GM18499 (cell line): ENCODE results near the gene ALDOC.

Experiments
- ATAC-seq: cut with Tn5 transposase; IDR thresholded peaks from one replicate; pipeline ENCODE4 v1.9.1; 2021; ENCODE audit warnings: moderate number of reproducible peaks; ENCODE audit not compliant: insufficient read depth, unreplicated experiment

Gene ALDOC

GRCh38 chr17:28534740-28535375, 41.8 kb downstream of the ALDOC start:
- no peak for ATAC-seq

GRCh38 chr17:28533091-28533807, 43.4 kb downstream of the ALDOC start:
- no peak for ATAC-seq

- ATAC-seq, result no peak
Measured at GRCh38 chr17:28532050-28532960, 44.4 kb downstream of the ALDOC start.

GRCh38 chr17:28530926-28531325, 45.8 kb downstream of the ALDOC start:
- no peak for ATAC-seq

DNA sequence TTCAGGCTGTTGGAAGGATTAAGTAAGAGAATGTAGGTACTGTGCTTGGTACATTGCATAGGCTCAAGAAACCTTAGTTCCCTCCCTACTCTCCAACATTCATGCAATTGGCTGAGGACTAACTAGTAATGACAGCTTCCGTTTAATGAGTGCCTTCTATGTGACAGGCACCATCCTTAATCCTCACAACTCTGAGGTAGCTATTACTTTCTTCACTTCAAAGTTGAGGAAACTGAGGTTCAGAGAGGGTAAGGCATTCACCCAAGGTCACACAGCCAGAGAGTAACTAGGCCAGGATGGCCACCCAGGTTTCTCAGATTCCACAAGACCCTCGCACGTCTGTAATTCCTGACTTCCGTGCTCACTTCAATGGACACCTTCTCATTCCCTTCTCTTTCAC, 46.4 kb downstream of the ALDOC start:
- ATAC-seq, result no peak

DNA sequence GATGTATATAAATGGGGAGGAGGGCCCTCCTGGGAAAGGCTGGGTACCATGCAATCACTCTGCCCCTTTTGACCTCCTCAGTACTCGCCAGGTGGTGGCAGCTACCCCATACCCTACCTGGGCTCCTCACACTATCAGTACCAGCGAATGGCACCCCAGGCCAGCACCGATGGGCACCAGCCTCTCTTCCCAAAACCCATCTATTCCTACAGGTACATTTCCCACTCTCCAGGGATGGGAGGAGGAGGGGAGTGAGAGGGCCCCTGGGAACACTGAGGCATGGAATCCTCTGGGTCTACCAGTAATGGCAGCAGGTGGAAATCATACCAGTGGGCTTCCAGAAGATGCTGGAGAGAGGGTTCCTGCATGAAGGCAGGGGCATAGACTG, 47.7 kb downstream of the ALDOC start:
- ATAC-seq, result no peak

DNA sequence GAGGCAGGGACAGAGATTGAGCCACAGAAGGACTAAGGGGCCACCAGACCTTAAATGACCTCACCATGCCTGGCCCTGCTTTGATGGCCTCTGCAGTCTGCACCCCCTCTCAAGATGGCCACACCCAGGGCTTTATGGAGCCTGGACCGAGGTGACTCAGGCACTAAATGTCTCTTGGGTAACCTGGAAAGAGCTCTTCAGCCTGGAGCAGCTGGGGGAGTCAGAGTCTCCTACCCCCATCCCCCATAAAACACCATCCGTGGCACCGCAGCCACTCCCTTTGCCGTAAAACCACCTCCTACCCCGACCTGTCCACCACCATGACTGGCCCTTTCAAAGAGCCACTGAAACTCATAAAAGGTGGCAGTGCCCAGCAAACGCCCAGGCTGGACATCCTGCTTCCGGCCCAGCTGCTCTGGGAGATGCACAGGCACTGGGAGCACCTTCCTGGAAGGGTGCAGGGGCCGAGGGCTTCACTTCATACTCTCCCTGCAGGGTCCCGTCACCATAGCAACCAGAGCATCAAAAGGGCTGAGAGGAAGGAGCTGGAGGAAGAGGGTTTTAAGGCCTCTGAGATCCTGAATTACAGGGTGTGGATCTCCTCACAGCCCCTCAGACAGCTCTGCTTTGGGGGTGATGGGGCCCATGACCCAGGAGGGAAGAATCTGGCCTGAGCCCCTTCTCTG, 48.2 kb downstream of the ALDOC start:
- no peak for ATAC-seq

DNA sequence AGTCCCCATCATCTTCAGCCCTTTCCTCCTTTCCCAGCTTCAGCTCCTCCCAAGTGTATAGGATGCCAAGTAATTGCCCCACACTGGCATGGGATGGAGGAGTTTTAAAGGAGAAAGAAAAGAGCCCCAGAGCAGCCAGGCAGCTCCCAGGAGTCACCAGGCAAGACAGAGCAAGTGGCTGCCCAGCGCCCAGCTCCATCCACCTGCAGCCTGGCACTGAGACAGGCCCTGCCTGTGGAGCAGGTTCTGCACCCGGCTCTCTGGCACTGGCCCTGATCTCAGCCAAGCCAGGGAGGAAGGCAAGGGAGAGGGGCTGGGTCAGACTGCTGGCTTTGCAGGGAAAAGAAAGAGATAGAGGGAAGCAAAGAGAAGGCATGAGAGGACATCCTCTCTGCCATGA, 48.8 kb downstream of the ALDOC start:
- ATAC-seq, result no peak

DNA sequence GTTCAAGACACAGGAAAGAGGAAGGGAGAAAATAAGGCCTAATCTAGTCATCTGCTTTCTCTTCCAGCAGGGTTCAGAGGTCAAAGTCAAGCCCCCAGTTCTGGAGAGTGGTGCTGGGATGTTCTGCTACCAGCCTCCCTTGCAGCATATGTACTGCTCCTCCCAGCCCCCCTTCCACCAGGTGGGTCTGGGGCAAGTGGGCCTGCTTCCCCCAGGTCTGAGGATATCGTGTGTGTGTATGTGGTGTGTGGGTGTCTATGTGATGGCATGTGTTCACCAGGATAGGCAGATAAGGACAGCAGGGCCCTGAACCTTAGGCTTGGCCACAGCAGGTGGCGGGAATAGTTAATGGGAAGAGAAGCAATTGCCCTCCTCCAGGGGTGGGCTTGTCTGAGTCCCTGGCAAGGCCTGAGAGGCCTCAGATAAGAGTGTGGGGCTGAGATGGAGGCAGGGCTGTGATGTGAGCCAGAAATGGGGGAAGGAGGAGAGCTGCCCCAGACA, 49.5 kb downstream of the ALDOC start:
- no peak for ATAC-seq

GRCh38 chr17:28526381-28526780, 50.3 kb downstream of the ALDOC start:
- ATAC-seq, result no peak

- ATAC-seq, result no peak
Measured at GRCh38 chr17:28524476-28525424, 51.9 kb downstream of the ALDOC start.

- no peak for ATAC-seq
Measured at GRCh38 chr17:28523876-28524275, 52.8 kb downstream of the ALDOC start.

DNA sequence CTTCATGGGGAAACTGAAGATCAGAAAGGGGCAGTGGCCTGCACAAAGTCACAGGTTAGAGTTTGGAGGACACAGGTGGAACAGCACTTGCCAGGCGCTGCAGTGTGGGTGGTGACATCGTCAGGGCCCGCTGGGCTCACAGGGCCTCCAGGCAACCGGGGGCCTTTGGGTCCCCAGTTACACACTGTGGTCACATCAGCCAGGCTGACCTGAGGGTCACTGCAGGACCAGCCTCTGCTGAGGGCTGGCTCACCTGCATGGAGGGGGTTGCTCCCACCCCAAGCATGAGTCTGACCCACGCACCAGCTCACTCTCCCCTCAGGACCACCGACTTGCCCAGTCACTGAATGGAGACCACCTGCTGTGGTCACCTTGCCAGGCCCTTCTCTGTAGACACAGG, 53.5 kb downstream of the ALDOC start:
- no peak for ATAC-seq
